HG03139 (cell line): Measurements from ENCODE around the gene CCDC40.
"Not testable (repeated sequence)": the region's sequence is repeated elsewhere in the genome, so short reads cannot be mapped to it uniquely, and the experiment has no call there.

ENCODE experiments used
- ATAC-seq: cut with Tn5 transposase; IDR thresholded peaks from one replicate; pipeline ENCODE4 v1.9.1; 2021; ENCODE audit not compliant: unreplicated experiment

The CCDC40 gene, protein sequence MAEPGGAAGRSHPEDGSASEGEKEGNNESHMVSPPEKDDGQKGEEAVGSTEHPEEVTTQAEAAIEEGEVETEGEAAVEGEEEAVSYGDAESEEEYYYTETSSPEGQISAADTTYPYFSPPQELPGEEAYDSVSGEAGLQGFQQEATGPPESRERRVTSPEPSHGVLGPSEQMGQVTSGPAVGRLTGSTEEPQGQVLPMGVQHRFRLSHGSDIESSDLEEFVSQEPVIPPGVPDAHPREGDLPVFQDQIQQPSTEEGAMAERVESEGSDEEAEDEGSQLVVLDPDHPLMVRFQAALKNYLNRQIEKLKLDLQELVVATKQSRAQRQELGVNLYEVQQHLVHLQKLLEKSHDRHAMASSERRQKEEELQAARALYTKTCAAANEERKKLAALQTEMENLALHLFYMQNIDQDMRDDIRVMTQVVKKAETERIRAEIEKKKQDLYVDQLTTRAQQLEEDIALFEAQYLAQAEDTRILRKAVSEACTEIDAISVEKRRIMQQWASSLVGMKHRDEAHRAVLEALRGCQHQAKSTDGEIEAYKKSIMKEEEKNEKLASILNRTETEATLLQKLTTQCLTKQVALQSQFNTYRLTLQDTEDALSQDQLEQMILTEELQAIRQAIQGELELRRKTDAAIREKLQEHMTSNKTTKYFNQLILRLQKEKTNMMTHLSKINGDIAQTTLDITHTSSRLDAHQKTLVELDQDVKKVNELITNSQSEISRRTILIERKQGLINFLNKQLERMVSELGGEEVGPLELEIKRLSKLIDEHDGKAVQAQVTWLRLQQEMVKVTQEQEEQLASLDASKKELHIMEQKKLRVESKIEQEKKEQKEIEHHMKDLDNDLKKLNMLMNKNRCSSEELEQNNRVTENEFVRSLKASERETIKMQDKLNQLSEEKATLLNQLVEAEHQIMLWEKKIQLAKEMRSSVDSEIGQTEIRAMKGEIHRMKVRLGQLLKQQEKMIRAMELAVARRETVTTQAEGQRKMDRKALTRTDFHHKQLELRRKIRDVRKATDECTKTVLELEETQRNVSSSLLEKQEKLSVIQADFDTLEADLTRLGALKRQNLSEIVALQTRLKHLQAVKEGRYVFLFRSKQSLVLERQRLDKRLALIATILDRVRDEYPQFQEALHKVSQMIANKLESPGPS

DNA sequence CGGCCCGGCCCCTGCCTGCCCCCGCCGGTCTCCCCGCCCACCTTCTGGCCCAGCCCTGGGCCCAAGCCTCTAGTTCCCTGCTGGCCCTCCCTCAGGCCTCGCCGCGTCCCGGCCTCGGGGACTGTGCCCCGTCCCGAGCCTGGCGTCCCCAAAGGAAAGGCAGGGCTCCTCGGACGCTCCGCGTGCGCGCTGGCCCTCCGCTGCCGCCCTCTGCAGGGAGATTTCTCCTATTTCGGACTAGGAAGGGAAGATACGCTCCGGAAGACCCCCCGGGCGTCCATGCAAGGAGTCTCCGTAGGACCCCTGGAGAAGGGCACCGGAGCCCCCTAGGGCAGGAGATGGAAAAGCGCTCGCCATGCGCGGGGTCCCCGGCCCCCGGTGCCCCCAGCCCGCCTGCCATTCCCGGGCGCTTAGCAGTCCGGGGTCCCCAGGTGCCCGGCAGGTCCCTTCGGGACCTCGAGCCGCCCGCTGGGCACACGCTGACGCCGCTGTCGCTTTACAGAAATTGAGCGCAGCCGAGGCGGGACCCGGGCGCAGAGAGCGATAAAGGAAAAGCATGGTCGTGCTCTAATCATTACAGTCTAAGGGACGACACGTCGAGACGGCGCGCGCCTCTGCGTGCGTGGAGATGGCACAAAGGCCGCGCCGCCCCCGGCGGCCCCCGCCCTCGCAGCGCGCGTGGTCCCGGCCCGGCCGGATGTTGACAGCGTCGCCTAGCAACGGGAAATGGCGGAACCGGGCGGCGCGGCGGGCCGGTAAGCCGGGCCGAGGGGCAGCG lies at the start of gene CCDC40:
Gene CCDC40, plus strand, starts transcription at position 706 of the 778 bp plus-strand sequence. Its CDS starts 21 bp downstream, at position 727.
- ATAC-seq, result no peak

GRCh38 chr17:79987187-79987934 lies 49.1 kb upstream of the CCDC40 start:
- ATAC-seq, result no peak

DNA sequence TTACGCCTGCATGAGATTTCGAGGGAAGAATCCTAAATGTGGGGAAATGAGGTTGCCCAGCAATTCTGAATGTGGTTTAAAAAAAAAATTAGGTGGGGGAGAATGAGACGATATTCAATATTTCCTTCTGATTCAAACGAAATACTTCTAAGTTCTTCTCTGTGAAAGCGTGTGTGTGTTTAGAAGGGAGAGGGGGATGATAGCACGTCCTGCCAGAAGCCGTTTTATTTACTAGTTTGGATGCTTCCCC lies 48.6 kb upstream of the CCDC40 start:
- ATAC-seq, result no peak

DNA sequence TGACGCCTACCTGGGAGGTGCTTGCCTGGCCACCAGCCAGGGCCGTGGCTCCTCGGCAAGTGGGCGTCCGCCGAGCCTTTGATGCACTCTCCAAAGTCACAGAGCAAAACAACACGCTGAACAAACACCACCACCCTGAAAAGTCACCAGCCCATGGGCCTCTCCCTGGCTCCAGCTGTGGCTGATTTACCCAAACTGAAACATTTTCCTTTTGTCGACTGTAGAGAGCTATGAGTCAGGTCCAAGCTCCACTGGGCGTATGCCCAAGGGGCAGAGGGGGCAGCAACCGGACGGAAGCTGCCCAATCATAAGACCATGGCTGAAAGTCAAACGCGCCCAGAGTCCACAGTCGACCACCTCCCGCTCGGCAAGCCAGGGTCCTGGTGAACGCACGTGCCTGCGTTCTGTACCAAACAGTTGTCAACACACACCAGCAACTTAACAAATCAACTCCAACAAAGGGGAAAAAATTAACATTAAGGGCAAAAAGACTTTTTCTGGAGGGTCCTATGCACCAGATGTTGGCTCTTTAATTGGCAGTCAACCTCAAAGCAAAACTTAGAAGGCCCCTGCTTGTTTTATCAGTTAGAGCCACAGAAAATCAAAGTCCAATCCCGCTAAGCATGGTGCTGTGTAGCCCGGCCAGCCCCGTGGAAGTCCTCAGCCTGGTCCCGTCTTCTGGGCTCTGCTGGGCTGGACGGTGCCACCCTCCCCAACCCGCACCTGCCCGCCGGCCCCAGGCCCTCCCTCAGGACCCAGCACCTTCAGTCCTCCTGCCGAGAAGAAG lies 48.1 kb upstream of the CCDC40 start:
- ATAC-seq, result no peak

- no peak for ATAC-seq
These were observed 47.2 kb upstream of the CCDC40 start for GRCh38 chr17:79989106-79989835.

- ATAC-seq, result no peak
These were observed 46.3 kb upstream of the CCDC40 start for GRCh38 chr17:79990051-79990592.

GRCh38 chr17:79990704-79991103 lies 45.7 kb upstream of the CCDC40 start:
- ATAC-seq, result no peak

DNA sequence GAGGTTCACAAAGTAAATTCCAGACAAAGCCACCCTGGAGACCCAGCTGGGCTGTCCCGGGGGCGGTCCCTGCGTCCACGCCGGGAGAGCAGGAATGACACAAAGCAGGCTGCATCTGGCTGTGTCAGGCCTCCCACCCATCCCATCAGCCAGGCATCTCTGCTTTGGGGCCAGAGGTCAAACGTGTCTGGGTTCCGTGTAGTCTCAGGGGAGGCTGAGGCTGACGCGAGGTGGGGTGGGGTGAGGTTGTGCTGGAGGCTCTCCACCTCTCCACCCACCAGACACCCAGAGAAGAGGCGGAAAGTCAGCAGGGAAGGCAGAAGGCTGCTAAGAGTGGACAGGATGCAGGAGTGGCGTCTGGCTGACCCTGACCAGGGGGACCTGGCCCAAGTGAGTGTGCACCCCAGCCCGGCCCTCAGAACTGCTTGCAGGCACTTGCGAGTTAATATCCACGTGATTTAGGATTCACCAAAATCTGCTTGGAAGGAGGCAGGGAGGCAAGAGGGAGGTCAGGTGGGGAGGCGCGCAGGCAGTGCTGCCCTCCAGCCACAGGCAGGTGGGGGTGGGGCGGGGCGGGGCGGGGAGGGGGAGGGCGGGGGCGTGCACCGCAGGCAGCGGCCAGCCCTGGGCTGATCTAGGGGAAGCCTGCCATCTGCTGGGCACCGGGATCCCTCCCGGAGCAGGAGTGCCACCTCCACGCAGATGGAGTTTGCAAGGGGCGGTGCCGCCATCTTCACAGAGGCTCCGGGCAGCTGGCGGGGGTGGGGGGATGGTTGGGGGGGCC lies 45.1 kb upstream of the CCDC40 start:
- no peak for ATAC-seq

GRCh38 chr17:79991924-79992648 lies 44.4 kb upstream of the CCDC40 start:
- ATAC-seq, result no peak

DNA sequence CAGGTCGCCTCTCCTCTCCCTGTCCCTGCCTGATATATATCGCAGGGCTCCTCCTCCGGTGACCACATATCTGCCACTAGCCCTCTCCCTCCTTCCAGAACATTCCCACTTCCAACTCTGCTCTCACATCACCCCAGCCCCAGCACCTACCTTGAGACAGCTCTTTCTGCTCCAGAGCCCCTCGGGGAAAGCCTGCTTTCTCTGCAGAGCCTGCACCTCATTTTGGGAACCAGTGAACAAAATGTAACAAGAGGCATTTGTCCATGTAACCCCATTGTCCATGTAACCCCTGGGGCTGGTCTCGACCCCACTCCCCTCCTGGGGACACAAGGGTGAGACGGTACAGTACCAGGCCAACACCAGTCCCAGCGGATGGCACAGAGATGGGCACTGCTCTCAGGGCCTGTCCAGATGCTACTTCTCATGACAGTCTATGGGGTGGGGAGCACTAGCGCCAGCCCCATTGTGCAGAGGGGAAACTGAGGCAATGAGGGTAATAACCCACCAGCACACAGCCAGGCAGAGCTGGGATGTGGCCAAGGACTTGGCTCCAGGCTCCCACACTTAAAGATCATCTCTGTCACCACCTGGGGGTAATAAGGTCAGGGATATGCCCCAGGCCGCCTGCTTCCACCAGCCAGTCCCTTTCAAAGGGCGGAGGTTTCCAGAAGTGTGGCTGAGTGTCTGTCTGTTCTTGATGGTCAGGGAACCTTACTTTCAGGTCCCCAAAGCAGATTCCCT lies 43.6 kb upstream of the CCDC40 start:
- ATAC-seq, result no peak

- ATAC-seq, result no peak
These were observed 42.8 kb upstream of the CCDC40 start for GRCh38 chr17:79993390-79994227.

DNA sequence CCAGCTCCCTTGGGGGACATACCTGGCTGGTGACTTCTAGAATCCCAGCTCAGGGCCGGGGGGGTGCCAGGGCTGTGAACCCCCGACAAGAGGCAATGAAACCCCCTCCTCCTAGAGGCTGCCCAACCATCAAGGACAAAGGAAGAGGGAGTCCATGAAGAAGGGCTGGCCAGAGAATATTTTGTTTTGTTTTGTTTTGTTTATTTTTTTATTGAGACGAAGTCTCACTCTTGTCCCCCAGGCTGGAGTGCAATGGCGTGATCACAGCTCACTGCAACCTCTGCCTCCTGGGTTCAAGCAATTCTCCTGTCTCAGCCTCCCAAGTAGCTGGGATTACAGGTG lies 42.2 kb upstream of the CCDC40 start:
- ATAC-seq, result not testable (repeated sequence)

DNA sequence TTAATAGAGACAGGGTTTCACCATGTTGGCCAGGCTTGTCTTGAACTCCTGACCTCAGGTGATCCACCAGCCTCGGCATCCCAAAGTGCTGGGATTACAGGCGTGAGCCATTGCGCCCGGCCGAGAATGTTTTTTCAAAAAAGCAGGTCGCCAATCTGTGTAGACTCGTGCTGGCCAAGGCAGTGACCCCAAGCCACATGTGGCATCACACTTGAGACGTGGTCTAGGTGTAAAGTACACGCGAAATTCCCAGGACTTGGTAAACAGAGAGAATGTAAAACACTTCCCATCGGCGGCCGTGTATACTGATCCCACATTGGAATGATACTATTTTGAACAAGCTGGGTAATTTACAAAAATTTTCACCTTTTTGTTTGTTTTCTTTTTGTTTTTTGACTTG lies 41.8 kb upstream of the CCDC40 start:
- ATAC-seq, result no peak

- no peak for ATAC-seq
These were observed 40.7 kb upstream of the CCDC40 start for GRCh38 chr17:79995696-79996095.

DNA sequence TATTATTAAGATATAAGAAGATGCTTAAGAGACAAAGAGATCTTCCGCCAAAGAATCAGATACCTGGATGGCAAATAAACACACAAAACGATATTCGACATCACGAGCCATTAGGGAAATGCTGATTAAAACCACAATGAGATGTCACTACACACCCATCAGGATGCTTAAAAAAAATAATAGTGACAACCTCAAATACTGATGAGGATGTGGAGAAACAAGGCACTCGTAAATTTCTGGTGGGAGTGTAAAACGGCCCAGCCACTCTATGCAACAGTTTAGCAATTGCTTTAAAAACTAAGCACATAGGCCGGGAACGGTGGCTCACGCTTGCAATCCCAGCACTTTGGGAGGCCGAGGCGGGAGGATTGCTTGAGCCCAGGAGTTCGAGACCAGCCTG lies 40.2 kb upstream of the CCDC40 start:
- no peak for ATAC-seq
